ENCODE measurements around the gene TMEM129. TPM values are rescaled to one million over a fixed set of nuclear protein-coding genes. Genes with fewer than 3 reads are reported as not detected.
"Not testable (repeated sequence)": the region's sequence is repeated elsewhere in the genome, so short reads cannot be mapped to it uniquely, and the experiment has no call there.

Gene TMEM129
- total RNA-seq, 2 donors from 2014 or later = 12.7 to 14.9 TPM

DNA sequence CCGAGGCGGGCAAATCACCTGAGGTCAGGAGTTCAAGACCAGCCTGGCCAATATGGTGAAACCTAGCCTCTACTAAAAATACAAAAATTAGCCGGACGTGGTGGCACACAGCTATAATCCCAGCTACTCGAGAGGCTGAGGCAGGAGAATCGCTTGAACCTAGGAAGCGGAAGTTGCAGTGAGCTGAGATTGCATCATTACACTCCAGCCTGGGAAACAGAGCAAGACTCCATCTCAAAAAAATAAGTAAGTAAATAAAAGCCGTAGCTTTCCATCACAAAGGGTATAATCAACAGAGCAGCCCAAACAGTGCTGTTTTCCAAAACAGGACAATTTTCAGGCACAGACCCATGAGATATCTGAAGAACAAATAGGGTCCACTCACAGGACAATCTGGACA lies 19.5 kb downstream of the TMEM129 start:
- not testable (repeated sequence) for H3K9me3 Mint-ChIP-seq; H3K27ac Mint-ChIP-seq; DNase-seq (ENCODE audit: low spot score in 2 of 2); ATAC-seq
- H3K36me3 Mint-ChIP-seq = peaks cover 10 to 17% of the 10 kb centered on the region in 2 donors

DNA sequence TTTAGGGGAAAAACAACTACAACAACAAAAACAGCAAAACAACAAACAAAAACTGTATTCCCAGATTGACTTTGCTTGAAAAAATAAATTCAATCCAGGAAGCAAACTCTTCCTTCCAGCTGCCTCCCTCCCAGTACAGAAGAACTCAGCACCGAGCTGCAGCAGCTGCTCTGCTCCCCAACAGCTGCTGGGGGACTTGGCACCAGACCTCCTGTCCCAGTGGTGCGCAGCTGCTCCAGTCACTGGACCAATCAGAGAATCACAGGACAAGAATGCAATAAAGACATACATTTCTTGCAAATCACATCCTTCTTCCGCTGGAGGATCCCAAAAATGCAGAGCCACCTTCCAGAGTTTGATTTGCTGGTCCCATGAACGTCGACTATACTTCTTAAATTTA lies 25.2 kb downstream of the TMEM129 start:
- Mint-ChIP-seq H3K36me3 (peaks cover 16 to 31% of the 10 kb centered on the region in 2 donors), H3K27ac (no peak overlapping the region), H3K9me3 (no peaks in the 10 kb centered on the region)
- DNase-seq (ENCODE audit: low spot score in 2 of 2) = no peak
- no peak for ATAC-seq

DNA sequence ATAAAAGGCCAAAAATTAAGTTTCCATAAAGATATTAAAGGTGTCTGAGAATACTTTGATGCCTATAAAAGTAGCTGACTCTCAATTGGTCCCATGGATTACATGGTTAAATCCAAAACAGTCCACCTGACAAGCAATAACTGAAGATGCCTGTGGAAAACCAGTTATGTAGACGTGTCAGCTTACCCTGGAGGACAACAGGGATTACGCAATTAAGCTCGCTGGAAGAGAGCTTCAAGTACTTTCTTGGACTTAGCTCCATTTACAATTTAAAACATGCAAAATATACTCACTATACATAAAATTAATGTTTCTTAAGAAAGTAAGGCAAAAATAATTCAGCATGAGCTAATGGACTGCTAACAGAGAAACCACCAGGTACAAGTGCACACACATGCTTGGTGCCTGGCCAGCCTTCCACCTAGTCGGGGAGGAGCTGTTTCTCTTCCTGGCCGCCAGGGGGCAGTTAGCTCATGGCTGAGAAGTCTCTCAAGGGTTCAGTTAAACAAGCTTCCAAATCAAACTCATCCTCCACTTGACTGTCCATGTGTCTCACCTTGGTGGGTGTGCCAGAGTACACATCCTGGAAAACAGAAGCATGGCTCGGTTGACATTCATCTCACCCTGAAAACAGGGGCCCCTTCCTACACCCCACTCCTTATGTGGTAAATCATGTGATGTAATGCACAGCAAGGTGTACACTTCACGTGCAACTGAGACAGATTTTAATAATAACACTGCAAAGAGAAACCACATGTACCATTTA lies 27.8 kb downstream of the TMEM129 start:
- peaks cover 17 to 36% of the 10 kb centered on the region in 2 donors for H3K36me3 Mint-ChIP-seq

DNA sequence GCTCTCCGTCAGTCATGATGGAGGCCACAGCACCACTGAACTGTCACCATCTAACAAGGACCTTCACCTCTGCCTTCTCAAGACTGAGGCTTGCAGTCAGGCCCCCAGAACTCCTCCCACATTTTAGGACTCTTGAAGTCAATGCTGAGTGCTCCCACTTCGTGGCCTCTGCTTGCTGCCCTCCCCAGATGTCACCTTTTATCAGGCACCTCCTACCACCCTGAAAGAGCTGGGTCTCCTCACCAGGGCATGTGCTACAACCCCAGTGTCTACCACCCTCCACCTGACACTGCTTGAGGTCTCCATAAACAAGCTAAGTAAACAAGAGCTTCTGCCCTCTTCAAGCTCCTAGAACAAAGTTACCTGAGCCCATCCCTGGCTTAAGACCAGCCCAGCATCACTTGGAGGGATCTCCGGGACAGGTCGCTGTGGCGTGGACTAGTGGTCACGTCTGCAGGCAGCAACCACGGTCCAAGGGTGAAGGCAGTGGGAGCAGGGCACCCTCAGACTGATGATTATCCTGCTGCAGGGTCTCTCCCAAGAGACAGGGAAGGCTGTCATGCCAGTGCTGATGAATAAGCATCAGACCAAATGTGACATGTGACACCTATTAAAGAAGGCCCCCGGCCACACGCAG lies 29.3 kb downstream of the TMEM129 start:
- peaks cover 17 to 36% of the 10 kb centered on the region in 2 donors for H3K36me3 Mint-ChIP-seq
- no peak for ATAC-seq
- DNase-seq (ENCODE audit: low spot score in 2 of 2) = no peak
- H3K9me3 Mint-ChIP-seq = no peaks in the 10 kb centered on the region
- peak overlapping the region in 1 of 2 donors; percentile 20 for H3K27ac Mint-ChIP-seq

More for the DNA sequence above, 27.8 kb downstream of the TMEM129 start:
- no peak overlapping the region for H3K27ac Mint-ChIP-seq
- peak; percentile 69 to 74 for DNase-seq (ENCODE audit: low spot score in 2 of 2)
- H3K9me3 Mint-ChIP-seq = no peaks in the 10 kb centered on the region
- ATAC-seq = peak; percentile 86 to 93

DNA sequence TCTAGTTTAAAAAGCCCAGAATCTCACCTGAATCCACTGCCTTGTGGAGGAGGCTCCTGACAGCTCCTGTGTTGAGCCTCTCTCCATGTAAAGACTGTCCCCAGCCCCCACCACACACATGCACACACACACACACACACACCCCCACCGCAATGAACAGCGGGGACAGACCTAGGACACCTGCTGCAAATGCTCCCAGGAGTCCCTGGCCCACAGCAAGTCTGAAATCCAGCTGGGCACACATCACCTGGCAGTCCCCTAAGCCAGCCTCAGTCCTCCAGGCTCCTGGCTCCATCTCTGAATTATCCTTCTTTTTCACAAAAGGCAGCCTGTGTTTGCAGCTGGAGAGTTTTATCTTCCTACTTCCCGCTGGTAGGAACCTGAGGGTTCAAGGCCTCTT lies 30.4 kb downstream of the TMEM129 start:
- H3K36me3 Mint-ChIP-seq = peaks cover 13 to 30% of the 10 kb centered on the region in 2 donors
- ATAC-seq (no peak), DNase-seq (ENCODE audit: low spot score in 2 of 2) (no peak)
- peak overlapping the region in 1 of 2 donors; percentile 4 for H3K27ac Mint-ChIP-seq
- no peaks in the 10 kb centered on the region for H3K9me3 Mint-ChIP-seq

DNA sequence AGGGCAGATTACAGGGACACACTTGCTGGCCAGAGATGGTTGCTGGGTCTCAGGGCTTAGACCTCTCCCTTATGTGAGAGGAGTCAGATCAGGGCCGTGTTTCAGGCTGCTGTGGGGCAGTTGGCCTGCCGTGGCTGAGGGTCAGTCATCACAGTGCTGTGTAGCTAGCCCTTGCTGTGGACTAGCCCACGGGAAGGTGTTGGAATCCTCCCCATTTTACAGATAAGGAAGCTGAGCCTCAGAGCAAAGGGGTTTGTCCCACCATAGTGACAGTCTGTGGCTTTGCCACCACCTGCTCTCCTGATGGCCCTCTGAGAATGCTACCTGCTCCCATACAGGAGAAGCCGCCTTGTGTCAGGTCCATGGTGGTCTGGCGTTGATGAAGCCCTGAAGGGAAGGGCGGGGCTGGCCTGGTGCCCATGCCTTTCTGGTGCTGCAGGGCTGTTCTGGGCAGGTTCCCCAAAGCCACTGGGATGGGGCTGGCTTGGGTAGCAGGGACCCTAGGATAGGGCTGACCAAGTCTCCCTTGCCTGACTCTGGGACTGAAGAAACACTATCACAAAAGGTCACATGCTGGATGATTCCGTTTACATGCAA lies 34.6 kb downstream of the TMEM129 start:
- DNase-seq (ENCODE audit: low spot score in 2 of 2) = no peak
- ATAC-seq = no peak
- Mint-ChIP-seq H3K36me3 (peaks cover 14 to 21% of the 10 kb centered on the region in 2 donors), H3K27ac (peak overlapping the region in 1 of 2 donors; percentile 5), H3K9me3 (no peaks in the 10 kb centered on the region)

DNA sequence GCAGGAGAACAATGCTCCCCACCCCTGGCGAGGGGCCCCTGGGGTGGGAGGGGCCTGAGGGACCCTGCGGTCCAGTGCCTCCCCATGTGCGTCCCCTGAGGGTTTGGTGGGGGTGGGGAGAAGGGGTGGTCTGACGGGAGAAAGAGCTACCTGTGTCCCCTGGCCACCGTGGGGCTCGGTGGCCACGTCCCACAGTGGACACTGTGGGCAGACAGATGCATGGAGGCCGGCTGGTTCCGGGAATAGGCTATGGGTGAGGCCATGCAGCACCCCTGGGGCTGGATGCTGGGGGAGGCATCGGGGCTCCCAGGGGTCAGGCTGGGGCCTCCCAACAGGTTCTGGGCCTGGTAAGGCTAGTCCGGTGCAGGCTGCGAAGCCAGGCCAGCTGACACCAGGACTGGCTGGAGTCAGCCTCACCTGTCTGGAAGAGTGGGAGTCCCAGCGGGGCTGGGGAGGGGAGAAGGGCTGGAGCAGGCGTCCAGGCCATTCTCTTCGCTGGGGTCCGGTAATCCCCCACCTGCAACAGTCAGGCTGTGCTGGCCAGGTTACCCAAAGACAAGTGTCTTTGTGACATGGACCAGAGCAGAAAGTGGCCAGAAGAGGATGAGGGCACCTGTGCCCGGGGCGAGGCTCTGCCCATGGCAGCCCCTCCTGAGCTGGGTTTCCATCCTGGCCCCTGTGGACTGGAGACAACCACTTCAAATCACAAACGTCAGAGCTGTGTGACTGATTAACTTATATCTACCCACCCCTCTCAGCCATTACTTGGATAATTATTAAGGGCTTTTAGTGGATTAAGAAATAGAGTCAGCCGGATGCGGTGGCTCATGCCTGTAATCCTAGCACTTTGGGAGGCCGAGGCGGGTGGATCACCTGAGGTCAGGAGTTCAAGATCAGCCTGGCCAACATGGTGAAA lies 35.6 kb downstream of the TMEM129 start:
- no peaks in the 10 kb centered on the region for H3K9me3 Mint-ChIP-seq
- no peak overlapping the region for H3K27ac Mint-ChIP-seq
- ATAC-seq (no peak), DNase-seq (ENCODE audit: low spot score in 2 of 2) (no peak)
- H3K36me3 Mint-ChIP-seq = peaks cover 8 to 13% of the 10 kb centered on the region in 2 donors

DNA sequence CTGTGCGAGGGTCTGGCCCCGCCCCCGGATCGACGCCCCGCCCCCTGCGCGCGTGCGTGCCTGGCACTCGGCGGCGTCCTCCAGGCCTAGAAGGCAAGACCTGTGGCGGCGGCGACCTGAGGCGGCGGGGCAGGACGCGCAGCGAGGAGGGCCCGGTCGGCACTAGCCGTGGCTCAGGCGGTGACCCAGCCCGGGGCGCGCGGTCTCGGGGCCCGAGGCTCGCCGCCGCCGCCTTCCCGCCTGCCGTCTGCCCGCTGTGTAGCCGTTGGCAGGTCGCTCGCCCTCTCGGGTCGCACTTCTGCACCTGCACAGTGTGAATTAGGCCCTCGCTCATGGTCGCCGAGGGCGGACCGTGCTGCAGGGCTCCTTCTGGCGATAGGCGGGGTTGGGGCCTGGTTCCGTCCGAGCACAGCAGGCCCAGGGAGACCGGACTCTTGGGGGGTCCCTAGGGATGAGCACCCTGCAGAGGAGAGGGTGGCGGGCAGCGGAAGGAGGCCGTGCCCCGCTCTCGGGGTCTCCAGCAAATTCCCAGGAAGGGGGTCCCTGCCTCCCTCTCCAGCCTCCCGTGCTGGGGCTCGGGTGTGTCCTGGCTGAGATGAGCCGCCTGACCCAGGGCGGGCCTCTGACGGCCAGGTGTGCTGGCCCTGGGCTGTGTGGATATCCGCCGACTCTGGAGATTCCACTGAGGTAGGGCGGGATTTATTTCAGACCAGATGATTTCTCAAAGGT lies 36.5 kb downstream of the TMEM129 start:
- ATAC-seq = no peak
- Mint-ChIP-seq H3K36me3 (peaks cover 7 to 8% of the 10 kb centered on the region in 2 donors), H3K9me3 (no peaks in the 10 kb centered on the region), H3K27ac (no peak overlapping the region)
- no peak for DNase-seq (ENCODE audit: low spot score in 2 of 2)

DNA sequence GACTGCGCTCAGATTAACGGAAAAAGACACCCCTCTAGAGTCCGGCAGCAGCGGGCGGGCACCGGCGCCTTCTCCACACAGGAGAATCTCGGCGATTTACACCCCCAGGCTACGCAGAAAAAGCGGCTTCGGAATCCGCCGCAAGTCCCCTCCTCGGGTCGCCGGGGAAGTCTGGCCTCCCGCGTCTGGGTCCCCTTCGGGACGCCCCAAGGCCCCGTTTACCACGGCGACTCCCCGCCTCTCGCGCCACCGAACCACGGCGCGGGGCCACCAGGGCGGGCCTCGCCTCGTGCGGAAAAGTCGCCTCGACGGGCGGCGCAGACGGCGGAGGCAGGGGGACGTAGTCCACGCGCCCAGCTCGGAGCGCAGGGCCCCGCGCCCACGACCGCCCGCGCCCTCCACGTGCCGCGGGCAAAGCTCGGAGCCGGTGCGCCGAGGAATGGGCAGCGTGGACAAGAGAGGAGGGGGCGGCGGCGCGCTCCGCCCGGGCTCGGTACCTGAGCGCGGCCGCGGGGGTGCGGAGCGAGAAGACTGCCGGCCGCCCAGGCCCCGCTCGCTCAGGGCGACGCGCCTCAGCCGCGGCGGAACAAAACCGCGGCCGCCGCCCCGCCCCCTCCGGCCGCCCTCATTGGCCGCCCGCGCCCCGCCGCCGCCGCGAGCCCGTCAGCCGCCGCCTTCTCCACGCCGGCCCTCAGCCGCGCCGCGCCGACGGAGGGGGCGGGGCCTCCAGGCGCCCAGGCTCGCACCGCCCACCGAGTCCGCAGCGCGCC lies 37.2 kb downstream of the TMEM129 start, which contains the start of gene FAM53A:
Gene FAM53A (minus strand): TSS at position 578 of the 770 bp plus-strand sequence. CDS start 15,572 bp downstream, outside the sequence.
- Mint-ChIP-seq H3K36me3 (peaks cover 5 to 7% of the 10 kb centered on the region in 2 donors), H3K9me3 (no peaks in the 10 kb centered on the region), H3K27ac (peak within 1 kb of the TSS; percentile 75 to 95)
- ATAC-seq = peak; percentile 92 to 94
- DNase-seq (ENCODE audit: low spot score in 2 of 2) = peak; percentile 96 to 99

DNA sequence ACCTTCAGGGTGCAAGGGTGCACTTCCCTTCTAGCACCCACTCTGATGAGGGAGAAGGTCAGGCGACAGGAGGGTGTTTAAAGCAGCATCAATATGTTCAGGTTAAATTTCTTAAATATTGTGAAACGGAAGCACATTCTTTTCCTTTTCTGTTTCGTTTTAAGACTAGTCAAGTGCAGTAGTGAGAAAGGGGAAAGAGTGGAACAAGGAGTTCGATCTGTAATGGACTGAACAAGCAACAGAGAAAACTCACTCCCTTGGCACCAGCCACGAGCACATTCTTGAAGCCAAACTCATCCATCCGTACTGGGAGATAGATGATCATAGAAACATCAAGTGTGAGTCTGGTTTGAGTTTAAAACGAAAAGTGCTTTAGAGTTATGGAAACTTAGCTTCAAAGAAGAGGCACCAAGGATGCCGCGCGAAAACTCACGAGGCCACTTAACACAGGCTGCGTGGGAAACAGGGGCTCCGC lies 37.8 kb downstream of the TMEM129 start:
- DNase-seq (ENCODE audit: low spot score in 2 of 2) (no peak), ATAC-seq (no peak)
- peaks cover 5 to 7% of the 10 kb centered on the region in 2 donors for H3K36me3 Mint-ChIP-seq
- no peaks in the 10 kb centered on the region for H3K9me3 Mint-ChIP-seq
- H3K27ac Mint-ChIP-seq = peak overlapping the region; percentile 75 to 95

DNA sequence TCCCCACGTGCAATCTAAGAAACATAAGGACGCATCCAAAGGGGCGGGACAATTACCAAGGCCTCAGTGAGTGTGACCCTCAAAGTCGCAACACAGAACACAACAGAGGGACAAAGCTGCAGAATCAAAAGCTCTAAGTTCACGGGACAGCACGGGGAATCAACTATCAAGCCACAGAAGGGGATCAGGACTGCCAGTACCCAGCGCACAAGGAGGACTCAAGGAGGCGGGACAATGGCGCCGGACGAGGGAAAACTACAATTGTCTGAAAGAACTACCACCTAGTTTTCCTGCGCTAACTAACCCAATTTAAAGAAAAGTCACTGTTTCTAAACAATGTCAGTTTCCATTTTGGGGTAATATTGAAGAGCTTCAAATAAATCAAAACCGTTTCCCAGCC lies 38.3 kb downstream of the TMEM129 start:
- Mint-ChIP-seq H3K9me3 (no peaks in the 10 kb centered on the region), H3K36me3 (peaks cover 5 to 7% of the 10 kb centered on the region in 2 donors), H3K27ac (peak overlapping the region in 1 of 2 donors; percentile 75)
- ATAC-seq (no peak), DNase-seq (ENCODE audit: low spot score in 2 of 2) (no peak)

DNA sequence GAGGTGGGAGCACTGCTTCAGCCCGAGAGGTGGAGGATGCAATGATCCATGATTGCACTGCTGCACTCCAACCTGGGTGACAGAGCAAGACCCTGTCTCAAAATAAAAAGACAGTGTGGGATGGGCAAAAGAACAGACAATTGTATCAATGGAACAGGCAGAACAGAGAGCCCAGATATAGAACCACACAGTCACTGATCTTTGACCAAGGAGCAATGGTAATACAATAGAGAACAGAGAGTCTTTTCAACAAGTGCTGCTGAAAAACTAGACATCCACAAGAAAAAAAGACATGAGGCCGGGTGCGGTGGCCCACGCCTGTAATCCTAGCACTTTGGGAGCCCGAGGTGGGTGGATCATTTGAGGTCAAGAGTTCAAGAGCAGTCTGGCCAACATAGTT lies 42.9 kb downstream of the TMEM129 start:
- no peak for ATAC-seq

DNA sequence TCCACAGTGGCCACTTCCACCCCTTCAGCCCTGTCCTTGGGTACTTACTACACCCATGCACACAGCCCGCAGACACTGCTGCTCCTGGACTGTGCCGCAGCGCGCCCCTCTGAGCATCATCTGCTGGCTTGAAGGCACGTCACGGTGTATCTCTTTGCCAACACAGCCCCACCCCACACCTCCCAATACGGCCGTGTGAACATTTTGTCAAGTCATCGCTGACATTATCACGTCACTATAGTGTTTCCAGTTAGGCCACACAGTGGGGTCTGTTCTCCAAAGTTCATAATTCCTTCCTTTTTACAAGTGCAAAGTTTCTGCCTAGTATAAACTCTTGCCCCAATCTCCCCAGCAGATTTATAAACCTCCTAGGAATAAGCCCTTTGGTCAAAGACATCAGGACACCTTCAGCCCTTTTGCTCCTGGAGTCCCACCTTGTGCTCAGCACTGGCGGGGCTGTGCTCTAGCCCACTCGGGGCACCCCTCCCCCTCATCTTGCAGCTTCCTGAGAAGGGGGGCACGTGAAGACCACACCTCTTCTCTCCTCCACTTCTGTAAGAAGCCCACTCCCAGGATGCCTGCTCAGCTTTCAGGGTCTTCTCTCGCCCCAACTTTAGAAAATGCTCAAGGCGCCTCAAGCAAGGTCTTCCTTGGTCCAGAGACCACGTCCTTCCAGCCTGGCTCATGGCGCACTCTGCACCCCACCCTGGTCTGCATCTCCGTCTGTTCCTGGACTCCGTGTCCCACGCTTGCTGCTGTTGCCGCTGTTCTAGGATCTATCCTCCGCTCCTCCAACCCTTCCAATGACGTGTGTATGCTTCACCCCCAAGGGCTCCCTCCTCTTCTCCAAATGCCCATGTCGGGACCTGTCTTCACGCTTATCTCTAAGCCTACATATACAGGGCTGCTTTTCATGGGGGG lies 44.3 kb downstream of the TMEM129 start:
- ATAC-seq (no peak), DNase-seq (ENCODE audit: low spot score in 2 of 2) (no peak)
- H3K9me3 Mint-ChIP-seq = no peaks in the 10 kb centered on the region
- peak overlapping the region; percentile 11 to 32 for H3K27ac Mint-ChIP-seq
- no peaks in the 10 kb centered on the region for H3K36me3 Mint-ChIP-seq

More for the DNA sequence above, 42.9 kb downstream of the TMEM129 start:
- no peak for DNase-seq (ENCODE audit: low spot score in 2 of 2)
- no peak overlapping the region for H3K27ac Mint-ChIP-seq
- no peaks in the 10 kb centered on the region for H3K9me3 Mint-ChIP-seq
- peaks cover 5 to 7% of the 10 kb centered on the region in 2 donors for H3K36me3 Mint-ChIP-seq

DNA sequence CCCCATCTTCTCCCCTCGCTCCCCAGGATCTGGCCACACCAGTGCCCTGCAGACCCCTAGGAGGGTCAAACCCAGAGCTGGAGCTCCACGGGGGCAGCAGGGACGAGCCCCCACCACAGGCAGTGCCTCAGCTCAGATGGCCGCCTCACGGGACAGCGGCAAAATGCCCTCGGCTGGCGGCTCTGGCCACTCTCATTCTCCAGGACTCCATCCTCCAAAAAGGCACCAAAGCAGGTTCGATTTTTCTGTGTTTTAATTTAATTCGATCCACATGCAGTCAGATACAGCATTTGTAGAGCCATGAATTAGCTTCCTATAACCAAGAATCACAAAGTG lies 45.4 kb downstream of the TMEM129 start:
- Mint-ChIP-seq H3K9me3 (no peaks in the 10 kb centered on the region), H3K36me3 (no peaks in the 10 kb centered on the region), H3K27ac (no peak overlapping the region)
- no peak for DNase-seq (ENCODE audit: low spot score in 2 of 2)
- ATAC-seq = no peak

Measured in activated naive CD4-positive, alpha-beta T cell treated with anti-CD3 and anti-CD28 coated beads, Interleukin-2, amount 50 U/mL, for 72 hours (primary cell).